ENCODE measurements around the gene KLK10.
A peak's percentile ranks its signal among the peaks of the same experiment; 100 is the strongest.

KLK10 gene

GRCh38 chr19:51025809-51026553, 6.5 kb upstream of the KLK10 start:
- no peak for DNase-seq

- DNase-seq, result no peak
Measured at GRCh38 chr19:51025401-51025800, 5.9 kb upstream of the KLK10 start.

- no peak for DNase-seq
Measured at GRCh38 chr19:51024924-51025323, 5.4 kb upstream of the KLK10 start.

- DNase-seq, result no peak
Measured at GRCh38 chr19:51023946-51024345, 4.4 kb upstream of the KLK10 start.

GRCh38 chr19:51022526-51022925, 3.0 kb upstream of the KLK10 start:
- no peak for DNase-seq

GRCh38 chr19:51020988-51021651, 1.6 kb upstream of the KLK10 start:
- peak; percentile 10 for DNase-seq

- DNase-seq, result no peak
Measured at GRCh38 chr19:51018745-51019543, 565 bp downstream of the KLK10 start.

- DNase-seq, result peak; percentile 9
Measured at GRCh38 chr19:51016798-51017683, 2.5 kb downstream of the KLK10 start.

GRCh38 chr19:51015691-51016267, 3.7 kb downstream of the KLK10 start:
- no peak for DNase-seq

- no peak for DNase-seq
Measured at GRCh38 chr19:51014242-51014641, 5.3 kb downstream of the KLK10 start.

- DNase-seq, result no peak
Measured at GRCh38 chr19:51012661-51013190, 6.8 kb downstream of the KLK10 start.

GRCh38 chr19:51010066-51010795, 9.3 kb downstream of the KLK10 start:
- DNase-seq, result no peak

- DNase-seq, result no peak
Measured at GRCh38 chr19:51009061-51009891, 10.2 kb downstream of the KLK10 start.

- no peak for DNase-seq
Measured at GRCh38 chr19:51007488-51007887, 12.0 kb downstream of the KLK10 start.

- DNase-seq, result no peak
Measured at GRCh38 chr19:51006406-51006805, 13.1 kb downstream of the KLK10 start.

- no peak for DNase-seq
Measured at GRCh38 chr19:51005248-51005647, 14.3 kb downstream of the KLK10 start.

- DNase-seq, result no peak
Measured at GRCh38 chr19:51003316-51003715, 16.2 kb downstream of the KLK10 start.

- DNase-seq, result peak; percentile 41
Measured at GRCh38 chr19:51002542-51003311, 16.8 kb downstream of the KLK10 start.

- no peak for DNase-seq
Measured at GRCh38 chr19:51002089-51002532, 17.4 kb downstream of the KLK10 start.
